Measurements from ENCODE around the gene USP40.

DNA sequence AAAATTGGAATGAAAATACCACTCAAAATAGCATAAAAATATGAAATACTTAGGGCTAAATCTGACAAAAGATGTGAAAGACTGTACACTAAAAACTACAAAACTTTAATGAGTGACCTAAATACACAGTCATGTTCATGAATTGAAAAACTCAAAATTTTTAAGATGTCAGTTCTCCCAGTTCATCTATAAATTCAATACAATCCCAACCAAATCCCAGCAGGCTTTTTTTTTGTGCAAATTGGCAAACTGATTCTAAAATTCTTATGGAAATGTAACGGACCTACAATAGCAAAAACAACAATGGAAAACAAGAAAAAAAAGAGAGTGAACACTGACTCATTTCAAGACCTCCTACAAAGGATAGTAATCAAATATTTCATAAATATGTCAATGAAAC is 4.4 kb upstream of the USP40 start:
- TF ChIP-seq, protein P1, sequence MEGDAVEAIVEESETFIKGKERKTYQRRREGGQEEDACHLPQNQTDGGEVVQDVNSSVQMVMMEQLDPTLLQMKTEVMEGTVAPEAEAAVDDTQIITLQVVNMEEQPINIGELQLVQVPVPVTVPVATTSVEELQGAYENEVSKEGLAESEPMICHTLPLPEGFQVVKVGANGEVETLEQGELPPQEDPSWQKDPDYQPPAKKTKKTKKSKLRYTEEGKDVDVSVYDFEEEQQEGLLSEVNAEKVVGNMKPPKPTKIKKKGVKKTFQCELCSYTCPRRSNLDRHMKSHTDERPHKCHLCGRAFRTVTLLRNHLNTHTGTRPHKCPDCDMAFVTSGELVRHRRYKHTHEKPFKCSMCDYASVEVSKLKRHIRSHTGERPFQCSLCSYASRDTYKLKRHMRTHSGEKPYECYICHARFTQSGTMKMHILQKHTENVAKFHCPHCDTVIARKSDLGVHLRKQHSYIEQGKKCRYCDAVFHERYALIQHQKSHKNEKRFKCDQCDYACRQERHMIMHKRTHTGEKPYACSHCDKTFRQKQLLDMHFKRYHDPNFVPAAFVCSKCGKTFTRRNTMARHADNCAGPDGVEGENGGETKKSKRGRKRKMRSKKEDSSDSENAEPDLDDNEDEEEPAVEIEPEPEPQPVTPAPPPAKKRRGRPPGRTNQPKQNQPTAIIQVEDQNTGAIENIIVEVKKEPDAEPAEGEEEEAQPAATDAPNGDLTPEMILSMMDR (IDR thresholded peaks at IDR 0.05; ENCODE audit: low read depth, low read length), result no peak
- TF ChIP-seq MYC (IDR thresholded peaks at IDR 0.05; ENCODE audit: low read depth, low read length) (no peak), POLR2A (IDR thresholded peaks at IDR 0.05; ENCODE audit: extremely low read depth, insufficient read length) (no peak), MAX (IDR thresholded peaks at IDR 0.05; ENCODE audit: low read depth, low read length) (no peak)

Data from NB4 (cell line).